Thyroid gland (tissue), 4 donors: ENCODE data around the gene TRAPPC4. TPM values are rescaled to one million over a fixed set of nuclear protein-coding genes. Genes with fewer than 3 reads are reported as not detected.

Experiments used
- DNase-seq, 2 donors: peaks; one replicate each; pipeline ENCODE4 v3.0.0-alpha.2; 2019
- H3K27ac ChIP-seq, 3 donors: fragments of 200-600 bp; sonication (generic); 1 replicate in 2 of 3; 2 replicates in 1 of 3; pipeline ENCODE4 v1.5.1; 2016 to 2019; ENCODE audit warnings: mild to moderate bottlenecking in 1 of 3, moderate library complexity in 1 of 3
- H3K27me3 ChIP-seq: fragments of 200-600 bp; sonication (generic); one replicate; pipeline ENCODE4 v1.5.1; 2019
- H3K36me3 ChIP-seq, 2 donors: fragments of 200-600 bp; sonication (generic); one replicate each; pipeline ENCODE4 v1.5.1; 2016 to 2019
- H3K4me1 ChIP-seq, 2 donors: fragments of 200-600 bp; sonication (generic); one replicate each; pipeline ENCODE4 v1.5.1; 2017 to 2019
- H3K4me3 ChIP-seq, 3 donors: fragments of 200-600 bp; sonication (generic); replicated peaks in 1 of 3; 1 replicate in 2 of 3; 2 replicates in 1 of 3; pipeline ENCODE4 v1.5.1; 2016; ENCODE audit warnings: mild to moderate bottlenecking in 1 of 3
- H3K9me3 ChIP-seq: fragments of 200-600 bp; sonication (generic); one replicate; pipeline ENCODE4 v1.5.1; 2017
- POLR2A ChIP-seq, 2 donors: fragments of 450-650 bp; IDR thresholded peaks; one replicate each; pipeline ENCODE4 v1.6.1; 2017; ENCODE audit warnings: antibody characterized with exemption in 2 of 2, mild to moderate bottlenecking in 2 of 2, moderate library complexity in 1 of 2
- WGBS, 2 donors: methylation state at CpG; one replicate each; pipeline ENCODE4 v1.1.5; 2017; 5-methylcytosine and 5-hydroxymethylcytosine counted together
- intact Hi-C: fragments of 100-400 bp; cut with DNase I; formaldehyde crosslinking; loops from one replicate; pipeline ENCODE4 v1.15.1; 2023
- total RNA-seq, 4 donors: library from RNA; depleted of rRNA; stranded (reverse); fragments of >200 nt; gene quantifications; one replicate each; pipeline ENCODE4 v1.2.3, GENCODE V29; 2016
- TF ChIP-seq, protein P1 (sequence below), 6 experiments: fragments of 200-600 bp in 3 of 6; fragments of 450-650 bp in 3 of 6; sonication (generic) in 3 of 6; IDR thresholded peaks; one replicate each; pipeline ENCODE4 v1.5.1; 2016 to 2019; ENCODE audit warnings: antibody characterized with exemption in 6 of 6, mild to moderate bottlenecking in 2 of 6, inconsistent platforms in 1 of 6, moderate library complexity in 1 of 6

TRAPPC4 gene
- total RNA-seq, 4 donors from 2014 or later: 42.1 to 70.0 (median 53.2) TPM

DNA sequence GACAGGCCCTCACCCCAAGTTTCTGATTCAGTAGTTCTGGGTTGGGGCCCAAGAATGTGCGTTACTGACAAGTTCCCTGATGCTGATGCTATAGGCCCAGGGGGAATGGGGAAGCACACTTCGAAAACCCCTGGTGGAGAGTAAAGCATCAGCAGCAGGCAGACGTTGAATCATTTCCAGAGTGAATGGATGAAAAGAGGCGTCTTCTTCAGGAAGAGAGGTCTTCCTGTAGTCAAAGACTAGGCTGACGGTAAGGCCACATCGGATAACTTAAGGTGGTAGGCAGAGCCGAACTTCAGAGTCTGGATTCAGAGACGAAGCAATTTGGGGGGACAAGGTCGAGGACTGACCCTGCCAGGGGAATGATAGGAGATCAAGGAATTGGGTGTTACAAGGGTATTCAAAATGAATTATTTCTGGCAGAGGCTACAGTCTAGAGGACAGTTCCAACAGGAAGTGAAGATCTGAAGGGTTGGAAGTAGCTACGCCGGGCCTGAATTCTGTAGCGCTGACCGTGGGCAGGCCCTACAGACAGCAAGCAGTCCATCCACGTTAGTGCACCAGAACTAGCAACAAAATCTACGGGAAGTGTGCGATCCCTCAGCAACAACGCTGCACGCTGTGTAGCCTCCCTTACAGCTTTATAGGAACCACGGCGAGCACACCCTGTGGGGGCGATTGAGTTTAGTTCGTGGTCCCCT is 21.5 kb upstream of the TRAPPC4 start:
- Histone ChIP-seq H3K9me3 (no peaks in the 10 kb centered on the region), H3K4me3 (peak overlapping the region; percentile 27 to 69 (median 45)), H3K36me3 (peaks cover 5 to 10% of the 10 kb centered on the region in 2 donors), H3K27me3 (no peaks in the 10 kb centered on the region), H3K27ac (peak overlapping the region in 1 of 3 donors; percentile 13), H3K4me1 (peaks cover 7 to 17% of the 10 kb centered on the region in 2 donors)
- no peak for TF ChIP-seq POLR2A (IDR thresholded peaks at IDR 0.05)
- TF ChIP-seq, protein P1, sequence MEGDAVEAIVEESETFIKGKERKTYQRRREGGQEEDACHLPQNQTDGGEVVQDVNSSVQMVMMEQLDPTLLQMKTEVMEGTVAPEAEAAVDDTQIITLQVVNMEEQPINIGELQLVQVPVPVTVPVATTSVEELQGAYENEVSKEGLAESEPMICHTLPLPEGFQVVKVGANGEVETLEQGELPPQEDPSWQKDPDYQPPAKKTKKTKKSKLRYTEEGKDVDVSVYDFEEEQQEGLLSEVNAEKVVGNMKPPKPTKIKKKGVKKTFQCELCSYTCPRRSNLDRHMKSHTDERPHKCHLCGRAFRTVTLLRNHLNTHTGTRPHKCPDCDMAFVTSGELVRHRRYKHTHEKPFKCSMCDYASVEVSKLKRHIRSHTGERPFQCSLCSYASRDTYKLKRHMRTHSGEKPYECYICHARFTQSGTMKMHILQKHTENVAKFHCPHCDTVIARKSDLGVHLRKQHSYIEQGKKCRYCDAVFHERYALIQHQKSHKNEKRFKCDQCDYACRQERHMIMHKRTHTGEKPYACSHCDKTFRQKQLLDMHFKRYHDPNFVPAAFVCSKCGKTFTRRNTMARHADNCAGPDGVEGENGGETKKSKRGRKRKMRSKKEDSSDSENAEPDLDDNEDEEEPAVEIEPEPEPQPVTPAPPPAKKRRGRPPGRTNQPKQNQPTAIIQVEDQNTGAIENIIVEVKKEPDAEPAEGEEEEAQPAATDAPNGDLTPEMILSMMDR (IDR thresholded peaks at IDR 0.05): no peak
- no peak for DNase-seq
- WGBS, 2 donors: 31 to 40% methylated on average over 16 to 22 of the region's 22 CpGs
- intact Hi-C loops: no loop called here

DNA sequence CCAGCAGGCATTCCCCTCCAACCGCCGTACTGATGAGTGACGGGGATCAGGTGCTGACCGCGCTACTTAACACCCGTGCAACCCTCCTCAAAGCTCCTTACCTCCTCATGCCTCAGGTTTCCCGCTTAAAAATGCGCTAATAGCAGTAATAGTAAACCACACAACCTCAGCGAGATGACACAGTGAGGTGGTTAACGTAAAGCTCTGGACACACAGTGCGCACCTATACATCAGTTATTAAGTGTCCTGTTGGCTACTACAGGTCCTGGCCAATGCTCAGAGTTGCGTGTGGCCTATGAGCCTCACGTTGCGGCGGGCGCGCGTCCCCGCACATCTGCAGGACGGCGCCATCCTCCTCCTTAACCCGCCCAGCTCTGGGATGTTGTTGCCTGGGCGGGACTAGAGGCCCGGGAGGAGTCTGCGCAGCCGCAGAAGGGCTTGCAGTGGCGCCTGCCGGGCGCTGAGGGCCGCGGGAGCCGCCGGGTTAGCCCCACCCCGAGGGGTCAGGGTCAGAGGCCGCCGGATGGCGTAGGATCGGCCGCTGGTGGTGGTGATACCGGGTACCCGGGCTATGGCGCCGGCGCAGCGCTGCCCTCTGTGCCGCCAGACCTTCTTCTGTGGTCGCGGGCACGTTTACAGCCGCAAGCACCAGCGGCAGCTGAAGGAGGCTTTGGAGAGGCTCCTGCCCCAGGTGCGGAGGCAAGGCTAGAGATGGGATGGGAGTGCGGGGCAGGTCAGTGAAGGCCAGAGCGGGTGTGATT is 20.8 kb upstream of the TRAPPC4 start, which contains the start of gene CENATAC:
TSS of gene CENATAC (plus strand) at position 512 of the 761 bp plus-strand sequence. CDS start at position 572, 60 bp downstream.
- Histone ChIP-seq H3K36me3 (peaks cover 11 to 16% of the 10 kb centered on the region in 2 donors), H3K4me3 (peak within 1 kb of the TSS; percentile 27 to 69 (median 45)), H3K4me1 (peaks cover 7 to 17% of the 10 kb centered on the region in 2 donors), H3K27me3 (no peaks in the 10 kb centered on the region), H3K27ac (peak within 1 kb of the TSS in 2 of 3 donors; percentile 66 to 76), H3K9me3 (no peaks in the 10 kb centered on the region)
- peak; percentile 95 to 96 for DNase-seq
- 0 to 1% methylated on average over 7 to 14 of the region's 54 CpGs for WGBS, 2 donors
- intact Hi-C loops: no loop called here
- TF ChIP-seq, protein P1 (IDR thresholded peaks at IDR 0.05): no peak
- peak in 1 of 2 donors; percentile 87 for TF ChIP-seq POLR2A (IDR thresholded peaks at IDR 0.05)

DNA sequence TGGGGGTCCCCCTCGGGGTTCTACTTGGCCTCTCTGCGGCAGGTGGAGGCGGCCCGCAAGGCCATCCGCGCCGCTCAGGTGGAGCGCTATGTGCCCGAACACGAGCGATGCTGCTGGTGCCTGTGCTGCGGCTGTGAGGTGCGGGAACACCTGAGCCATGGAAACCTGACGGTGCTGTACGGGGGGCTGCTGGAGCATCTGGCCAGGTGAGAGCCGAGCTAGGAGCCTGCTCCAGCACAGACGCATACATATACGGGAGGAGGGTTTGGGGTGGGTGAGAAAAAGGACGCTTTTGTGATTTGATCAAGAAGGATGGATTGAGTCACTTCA is 20.2 kb upstream of the TRAPPC4 start:
- H3K27ac ChIP-seq: peak overlapping the region in 2 of 3 donors; percentile 66 to 76
- H3K4me1 ChIP-seq: peaks cover 7 to 17% of the 10 kb centered on the region in 2 donors
- TF ChIP-seq, protein P1 (IDR thresholded peaks at IDR 0.05): no peak
- TF ChIP-seq POLR2A (IDR thresholded peaks at IDR 0.05): no peak
- peak overlapping the region; percentile 27 to 69 (median 45) for H3K4me3 ChIP-seq
- no peaks in the 10 kb centered on the region for H3K27me3 ChIP-seq
- intact Hi-C loops: no loop called here
- DNase-seq: peak; percentile 15 to 27
- WGBS, 2 donors: 1 to 3% methylated on average over 6 to 7 of the region's 19 CpGs
- H3K36me3 ChIP-seq: peaks cover 16 to 17% of the 10 kb centered on the region in 2 donors
- no peaks in the 10 kb centered on the region for H3K9me3 ChIP-seq

DNA sequence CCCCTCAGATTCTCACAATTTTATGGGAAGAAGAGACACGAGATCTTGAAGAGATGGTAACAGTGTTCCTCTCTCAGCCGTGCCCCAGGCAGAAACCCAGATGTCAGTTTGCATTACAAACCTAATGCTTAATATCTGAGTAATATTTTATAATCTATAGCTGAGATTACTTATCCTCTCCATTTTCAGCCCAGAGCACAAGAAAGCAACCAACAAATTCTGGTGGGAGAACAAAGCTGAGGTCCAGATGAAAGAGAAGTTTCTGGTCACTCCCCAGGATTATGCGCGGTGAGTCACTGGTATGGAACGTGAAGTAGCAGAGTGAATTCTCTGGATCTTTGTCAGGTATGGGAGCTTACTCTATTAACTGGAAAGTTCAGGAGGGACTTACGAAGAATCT is 19.7 kb upstream of the TRAPPC4 start:
- intact Hi-C loops: no loop called here
- Histone ChIP-seq H3K36me3 (peaks cover 16 to 17% of the 10 kb centered on the region in 2 donors), H3K9me3 (no peaks in the 10 kb centered on the region), H3K4me1 (peaks cover 7 to 17% of the 10 kb centered on the region in 2 donors), H3K4me3 (peak overlapping the region in 2 of 3 donors; percentile 27 to 69), H3K27ac (peak overlapping the region in 2 of 3 donors; percentile 66 to 76), H3K27me3 (no peaks in the 10 kb centered on the region)
- DNase-seq: peak in 1 of 2 donors; percentile 23
- WGBS, 2 donors: 47 to 57% methylated on average over 6 of the region's 6 CpGs
- TF ChIP-seq, protein P1 (IDR thresholded peaks at IDR 0.05): no peak
- TF ChIP-seq POLR2A (IDR thresholded peaks at IDR 0.05): no peak
